Lower leg skin (tissue), 3 donors: Measurements from ENCODE around the gene MCOLN1.

Experiments
- CTCF ChIP-seq, 3 donors: fragments of 450-650 bp; IDR thresholded peaks; one replicate each; pipeline ENCODE4 v1.5.1; 2016; ENCODE audit warnings: antibody characterized with exemption in 3 of 3, mild to moderate bottlenecking in 3 of 3, moderate library complexity in 2 of 3
- POLR2A ChIP-seq, 2 donors: fragments of 450-650 bp; IDR thresholded peaks; one replicate each; pipeline ENCODE4 v1.6.1; 2016 to 2017; ENCODE audit warnings: antibody characterized with exemption in 2 of 2, mild to moderate bottlenecking in 1 of 2, moderate library complexity in 1 of 2

- TF ChIP-seq CTCF (IDR thresholded peaks at IDR 0.05) = no peak
- no peak for TF ChIP-seq POLR2A (IDR thresholded peaks at IDR 0.05)
Measured at GRCh38 chr19:7565332-7565731, 42.9 kb downstream of the MCOLN1 start.
